C4-2B (cell line): ENCODE measurements around the gene PFKP.

Experiments
- H3K27ac ChIP-seq: fragments of 450-650 bp; 2 replicates; pipeline ENCODE4 v1.5.1; 2017
- CTCF ChIP-seq: fragments of 450-650 bp; conservative IDR thresholded peaks from 2 replicates; pipeline ENCODE4 v1.5.1; 2017; ENCODE audit warnings: mild to moderate bottlenecking
- ZFX ChIP-seq: fragments of 450-650 bp; IDR thresholded peaks from 2 replicates; pipeline ENCODE4 v1.6.1; 2017

The PFKP gene

GRCh38 chr10:3065622-3066021 lies 1.7 kb upstream of the PFKP start:
- no peak overlapping the region for H3K27ac ChIP-seq
- TF ChIP-seq ZFX (no peak), CTCF (no peak)

- TF ChIP-seq ZFX (no peak), CTCF (no peak)
- H3K27ac ChIP-seq, result no peak overlapping the region
These were observed 831 bp upstream of the PFKP start for GRCh38 chr10:3066317-3067117.

GRCh38 chr10:3067859-3068179 lies 471 bp downstream of the PFKP start:
- peak overlapping the region; percentile 84 for H3K27ac ChIP-seq
- no peak for TF ChIP-seq ZFX
- no peak for TF ChIP-seq CTCF

GRCh38 chr10:3068201-3068967 lies 1.0 kb downstream of the PFKP start:
- no peak; the same call in 1 of the 2 replicates for TF ChIP-seq CTCF
- peak; percentile 71; the same call in 1 of the 2 replicates for TF ChIP-seq ZFX
- H3K27ac ChIP-seq, result peak overlapping the region; percentile 84

GRCh38 chr10:3068968-3069737 lies 1.8 kb downstream of the PFKP start:
- H3K27ac ChIP-seq, result peak overlapping the region; percentile 84
- TF ChIP-seq CTCF (no peak), ZFX (no peak)

- H3K27ac ChIP-seq, result no peak overlapping the region
- TF ChIP-seq CTCF (no peak), ZFX (no peak)
These were observed 2.5 kb downstream of the PFKP start for GRCh38 chr10:3069876-3070275.
